Uterus (tissue), 2 donors: ENCODE data around the gene MALL.
"Not testable (repeated sequence)": the region's sequence is repeated elsewhere in the genome, so short reads cannot be mapped to it uniquely, and the experiment has no call there.

Experiments
- CTCF ChIP-seq, 4 experiments: fragments of 200-600 bp in 2 of 4; fragments of 450-650 bp in 2 of 4; sonication (generic) in 2 of 4; IDR thresholded peaks; one replicate each; pipeline ENCODE4 v1.5.1; 2016 to 2019; ENCODE audit warnings: antibody characterized with exemption in 4 of 4, mild to moderate bottlenecking in 2 of 4, moderate library complexity in 1 of 4
- POLR2A ChIP-seq, 2 donors: fragments of 450-650 bp; IDR thresholded peaks; one replicate each; pipeline ENCODE4 v1.6.1; 2016; ENCODE audit warnings: antibody characterized with exemption in 2 of 2, mild to moderate bottlenecking in 1 of 2, moderate library complexity in 1 of 2

GRCh38 chr2:110047225-110047624 is 68.4 kb downstream of the MALL start:
- TF ChIP-seq CTCF, POLR2A (IDR thresholded peaks at IDR 0.05): not testable (repeated sequence)
